Medulla oblongata (tissue), 1 donor: ENCODE measurements around the gene ARHGEF5.

Source experiments
- DNase-seq: peaks from one replicate; pipeline ENCODE4 v3.0.0-alpha.2; 2015; ENCODE audit errors: extremely low spot score

ARHGEF5 gene

DNA sequence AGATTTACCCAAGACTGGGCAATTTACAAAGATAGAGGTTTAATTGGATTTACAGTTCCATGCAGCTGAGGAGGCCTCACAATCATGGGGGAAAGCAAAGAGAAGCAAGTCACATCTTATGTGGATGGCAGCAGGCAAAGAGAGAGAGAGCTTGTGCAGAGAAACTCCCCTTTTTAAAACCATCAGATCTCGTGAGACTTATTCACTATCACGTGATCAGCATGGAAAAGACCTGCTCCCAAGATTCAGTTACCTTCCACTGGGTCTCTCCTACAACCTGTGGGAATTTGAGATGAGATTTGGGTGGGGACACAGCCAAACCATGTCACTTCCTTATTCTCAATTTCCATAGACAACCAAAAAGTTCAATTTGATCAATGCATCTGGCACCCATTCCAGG is 73.2 kb downstream of the ARHGEF5 start:
- DNase-seq, result no peak
